Fibroblast of skin of abdomen (primary cell): ENCODE data around the gene GP1BB.

Source experiments
- DNase-seq: peaks from one replicate; pipeline ENCODE4 v3.0.0-alpha.2; 2013

GP1BB gene

GRCh38 chr22:19742160-19743066 is 19.1 kb downstream of the GP1BB start:
- no peak for DNase-seq

GRCh38 chr22:19743081-19743480 is 19.7 kb downstream of the GP1BB start:
- DNase-seq, result no peak

- DNase-seq, result no peak
These were observed 20.3 kb downstream of the GP1BB start for GRCh38 chr22:19743651-19744050.

GRCh38 chr22:19744350-19745006 is 21.1 kb downstream of the GP1BB start:
- no peak for DNase-seq

- DNase-seq, result no peak
These were observed 22.1 kb downstream of the GP1BB start for GRCh38 chr22:19745155-19746101.

GRCh38 chr22:19746726-19747125 is 23.4 kb downstream of the GP1BB start:
- DNase-seq, result no peak

GRCh38 chr22:19747551-19747950 is 24.2 kb downstream of the GP1BB start:
- no peak for DNase-seq

GRCh38 chr22:19748139-19748538 is 24.8 kb downstream of the GP1BB start:
- no peak for DNase-seq

GRCh38 chr22:19748991-19749664 is 25.8 kb downstream of the GP1BB start:
- no peak for DNase-seq

GRCh38 chr22:19749876-19750275 is 26.5 kb downstream of the GP1BB start:
- DNase-seq, result no peak

GRCh38 chr22:19750507-19751490 is 27.5 kb downstream of the GP1BB start:
- peak; percentile 59 for DNase-seq

- no peak for DNase-seq
These were observed 28.3 kb downstream of the GP1BB start for GRCh38 chr22:19751497-19752245.

GRCh38 chr22:19753090-19753842 is 29.9 kb downstream of the GP1BB start:
- DNase-seq, result no peak

- no peak for DNase-seq
These were observed 30.8 kb downstream of the GP1BB start for GRCh38 chr22:19753996-19754700.

GRCh38 chr22:19754701-19755144 is 31.4 kb downstream of the GP1BB start:
- DNase-seq, result no peak

GRCh38 chr22:19755145-19755710 is 31.9 kb downstream of the GP1BB start:
- no peak for DNase-seq

- DNase-seq, result no peak
These were observed 32.5 kb downstream of the GP1BB start for GRCh38 chr22:19755722-19756287.
